WTC11 (cell line): Measurements from ENCODE around the gene TMEM39A. TPM values are rescaled to one million over a fixed set of nuclear protein-coding genes. Genes with fewer than 3 reads are reported as not detected.

Source experiments
- ATAC-seq: fragments of 200-7000 bp; cut with Tn5 transposase; 2 replicates; pipeline ENCODE4 v1.10.0; 2021; ENCODE audit warnings: mild to moderate bottlenecking, moderate library complexity
- CTCF ChIA-PET: fragments of 300-600 bp; sonication (Branson Sonifier 250); formaldehyde crosslinking; loops from one replicate; lab custom pipeline; 2021; ENCODE audit warnings: antibody characterized with exemption; lab: Charles Lee
- POLR2A ChIA-PET: fragments of 350-600 bp; sonication (Branson Sonifier 250); formaldehyde crosslinking; loops from one replicate; lab custom pipeline; 2021; ENCODE audit warnings: antibody characterized with exemption; lab: Charles Lee
- DNase-seq: peaks from one replicate; pipeline ENCODE4 v3.0.0; 2021; ENCODE audit warnings: low spot score
- H3K27ac Mint-ChIP-seq: 2 replicates; pipeline ENCODE4 v1.8.0; 2021; ENCODE audit warnings: mixed read lengths
- H3K27me3 Mint-ChIP-seq: 2 replicates; pipeline ENCODE4 v1.8.0; 2021; ENCODE audit warnings: low read depth, mild to moderate bottlenecking, moderate library complexity, mixed read lengths
- H3K36me3 Mint-ChIP-seq: 2 replicates; pipeline ENCODE4 v1.8.0; 2021; ENCODE audit warnings: mixed read lengths
- H3K4me1 Mint-ChIP-seq: 2 replicates; pipeline ENCODE4 v1.8.0; 2022; ENCODE audit warnings: mixed read lengths
- H3K4me3 Mint-ChIP-seq: 2 replicates; pipeline ENCODE4 v1.8.0; 2021; ENCODE audit warnings: mild to moderate bottlenecking, moderate library complexity, mixed read lengths
- H3K9me3 Mint-ChIP-seq: 2 replicates; pipeline ENCODE4 v1.8.0; 2021; ENCODE audit warnings: mixed read lengths
- ATF1 ChIP-seq: sonication (generic); formaldehyde crosslinking; IDR thresholded peaks from 2 replicates; pipeline ENCODE4 v1.8.1; 2023; ENCODE audit warnings: mild to moderate bottlenecking, moderate library complexity, missing genetic modification reagents
- ELF4 ChIP-seq: sonication (generic); formaldehyde crosslinking; IDR thresholded peaks from 2 replicates; pipeline ENCODE4 v1.8.1; 2022; ENCODE audit warnings: low read depth, mild to moderate bottlenecking, moderate library complexity, missing genetic modification reagents
- FOXP1 ChIP-seq: sonication (generic); formaldehyde crosslinking; IDR thresholded peaks from 2 replicates; pipeline ENCODE4 v1.8.0; 2022; ENCODE audit warnings: missing genetic modification reagents, mild to moderate bottlenecking, moderate library complexity, borderline replicate concordance
- GTF2I ChIP-seq: fragments of 250-450 bp; sonication (Bioruptor Pico); conservative IDR thresholded peaks from 2 replicates; pipeline ENCODE4 v1.4.0; 2021; ENCODE audit warnings: mild to moderate bottlenecking
- HMGA2 ChIP-seq: fragments of 250-450 bp; sonication (Bioruptor Pico); IDR thresholded peaks from 2 replicates; pipeline ENCODE4 v1.4.0; 2021; ENCODE audit warnings: mild to moderate bottlenecking, moderate library complexity
- JUN ChIP-seq: sonication (generic); formaldehyde crosslinking; IDR thresholded peaks from 2 replicates; pipeline ENCODE4 v1.8.0; 2023; ENCODE audit warnings: mild to moderate bottlenecking, missing genetic modification reagents
- MYBL2 ChIP-seq: sonication (generic); formaldehyde crosslinking; IDR thresholded peaks from 2 replicates; pipeline ENCODE4 v1.8.1; 2023; ENCODE audit warnings: mild to moderate bottlenecking, moderate library complexity, missing genetic modification reagents
- NFATC4 ChIP-seq: fragments of 250-450 bp; sonication (Bioruptor Pico); IDR thresholded peaks from 2 replicates; pipeline ENCODE4 v1.9.0; 2021; ENCODE audit warnings: mild to moderate bottlenecking
- NR1H2 ChIP-seq: sonication (generic); formaldehyde crosslinking; IDR thresholded peaks from 2 replicates; pipeline ENCODE4 v1.9.0; 2021; ENCODE audit warnings: mild to moderate bottlenecking, moderate library complexity, missing genetic modification reagents
- SOX15 ChIP-seq: fragments of 250-450 bp; sonication (Bioruptor Pico); IDR thresholded peaks from 2 replicates; pipeline ENCODE4 v1.9.0; 2021; ENCODE audit warnings: mild to moderate bottlenecking
- ZNF219 ChIP-seq: sonication (generic); formaldehyde crosslinking; IDR thresholded peaks from 2 replicates; pipeline ENCODE4 v1.8.0; 2023; ENCODE audit warnings: missing genetic modification reagents, mild to moderate bottlenecking, borderline replicate concordance
- total RNA-seq: library from RNA; stranded (reverse); gene quantifications from 3 replicates; pipeline ENCODE4 v1.2.3, GENCODE V29; 2021
- TF ChIP-seq, protein P1 (sequence below): sonication (generic); formaldehyde crosslinking; IDR thresholded peaks from 2 replicates; pipeline ENCODE4 v1.8.0; 2022; ENCODE audit warnings: mild to moderate bottlenecking, missing genetic modification reagents
- TF ChIP-seq, protein P2 (sequence below): sonication (generic); formaldehyde crosslinking; IDR thresholded peaks from 2 replicates; pipeline ENCODE4 v1.8.0; 2022; ENCODE audit warnings: missing genetic modification reagents
- TF ChIP-seq, protein P3 (sequence below): sonication (generic); formaldehyde crosslinking; IDR thresholded peaks from 2 replicates; pipeline ENCODE4 v1.8.0; 2022; ENCODE audit warnings: mild to moderate bottlenecking, missing genetic modification reagents
- TF ChIP-seq, protein P4 (sequence below): sonication (generic); formaldehyde crosslinking; conservative IDR thresholded peaks from 2 replicates; pipeline ENCODE4 v1.8.1; 2022; ENCODE audit warnings: mild to moderate bottlenecking, missing genetic modification reagents
- TF ChIP-seq, protein P5 (sequence below): sonication (generic); formaldehyde crosslinking; IDR thresholded peaks from 2 replicates; pipeline ENCODE4 v1.8.1; 2022; ENCODE audit warnings: mild to moderate bottlenecking, missing genetic modification reagents, moderate library complexity, borderline replicate concordance
- TF ChIP-seq, protein P6 (sequence below): fragments of 250-450 bp; sonication (Bioruptor Pico); conservative IDR thresholded peaks from 2 replicates; pipeline ENCODE4 v1.9.0; 2021; ENCODE audit warnings: mild to moderate bottlenecking
- TF ChIP-seq, protein P7 (sequence below): fragments of 250-450 bp; sonication (Bioruptor Pico); IDR thresholded peaks from 2 replicates; pipeline ENCODE4 v1.9.0; 2021; ENCODE audit warnings: mild to moderate bottlenecking
- TF ChIP-seq, protein P8 (sequence below): fragments of 250-450 bp; sonication (Bioruptor Pico); IDR thresholded peaks from 2 replicates; pipeline ENCODE4 v2.1.2; 2022; ENCODE audit warnings: mild to moderate bottlenecking, moderate library complexity
- TF ChIP-seq, protein P9 (sequence below): sonication (generic); formaldehyde crosslinking; IDR thresholded peaks from 2 replicates; pipeline ENCODE4 v1.8.0; 2023; ENCODE audit warnings: mild to moderate bottlenecking, missing genetic modification reagents

Gene TMEM39A
- total RNA-seq, 1 experiment from 2014 or later: 44.5 TPM

DNA sequence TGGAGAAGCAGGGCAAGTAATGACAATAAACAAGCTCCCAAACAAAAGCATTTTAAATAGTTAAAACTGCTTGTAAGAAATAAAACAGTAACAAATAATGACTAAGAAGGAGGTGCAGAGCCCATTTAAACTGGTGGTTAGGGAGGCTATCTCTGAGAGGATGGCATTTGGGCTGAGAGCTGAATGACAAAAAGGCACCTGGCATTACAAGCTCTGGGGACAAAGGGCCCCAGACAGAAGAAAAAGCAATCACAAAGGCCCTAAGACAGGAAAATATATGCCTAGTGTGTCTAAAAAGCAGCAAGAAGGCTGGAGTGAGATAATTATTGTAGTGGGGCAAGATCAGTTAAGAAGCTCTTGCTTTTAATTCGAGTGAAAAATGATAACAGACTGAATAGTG lies 9.6 kb downstream of the TMEM39A start:
- POLR2A ChIA-PET: interaction anchor here (0.6 kb wide), 1 partner anchor 326 kb away, joined by 3 read pairs; no protein-coding TSS in a partner anchor
- H3K9me3 Mint-ChIP-seq: no peaks in the 10 kb centered on the region
- TF ChIP-seq GTF2I (CRISPR knock-in tag) (no peak), ZNF219 (CRISPR knock-in tag) (no peak), NR1H2 (CRISPR knock-in tag) (no peak), NFATC4 (CRISPR knock-in tag) (no peak), SOX15 (CRISPR knock-in tag) (no peak), FOXP1 (CRISPR knock-in tag) (no peak), ELF4 (CRISPR knock-in tag) (no peak), HMGA2 (CRISPR knock-in tag) (no peak)
- TF ChIP-seq, protein P1, sequence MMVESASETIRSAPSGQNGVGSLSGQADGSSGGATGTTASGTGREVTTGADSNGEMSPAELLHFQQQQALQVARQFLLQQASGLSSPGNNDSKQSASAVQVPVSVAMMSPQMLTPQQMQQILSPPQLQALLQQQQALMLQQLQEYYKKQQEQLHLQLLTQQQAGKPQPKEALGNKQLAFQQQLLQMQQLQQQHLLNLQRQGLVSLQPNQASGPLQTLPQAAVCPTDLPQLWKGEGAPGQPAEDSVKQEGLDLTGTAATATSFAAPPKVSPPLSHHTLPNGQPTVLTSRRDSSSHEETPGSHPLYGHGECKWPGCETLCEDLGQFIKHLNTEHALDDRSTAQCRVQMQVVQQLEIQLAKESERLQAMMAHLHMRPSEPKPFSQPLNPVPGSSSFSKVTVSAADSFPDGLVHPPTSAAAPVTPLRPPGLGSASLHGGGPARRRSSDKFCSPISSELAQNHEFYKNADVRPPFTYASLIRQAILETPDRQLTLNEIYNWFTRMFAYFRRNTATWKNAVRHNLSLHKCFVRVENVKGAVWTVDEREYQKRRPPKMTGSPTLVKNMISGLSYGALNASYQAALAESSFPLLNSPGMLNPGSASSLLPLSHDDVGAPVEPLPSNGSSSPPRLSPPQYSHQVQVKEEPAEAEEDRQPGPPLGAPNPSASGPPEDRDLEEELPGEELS (CRISPR knock-in tag): no peak
- TF ChIP-seq, protein P2, sequence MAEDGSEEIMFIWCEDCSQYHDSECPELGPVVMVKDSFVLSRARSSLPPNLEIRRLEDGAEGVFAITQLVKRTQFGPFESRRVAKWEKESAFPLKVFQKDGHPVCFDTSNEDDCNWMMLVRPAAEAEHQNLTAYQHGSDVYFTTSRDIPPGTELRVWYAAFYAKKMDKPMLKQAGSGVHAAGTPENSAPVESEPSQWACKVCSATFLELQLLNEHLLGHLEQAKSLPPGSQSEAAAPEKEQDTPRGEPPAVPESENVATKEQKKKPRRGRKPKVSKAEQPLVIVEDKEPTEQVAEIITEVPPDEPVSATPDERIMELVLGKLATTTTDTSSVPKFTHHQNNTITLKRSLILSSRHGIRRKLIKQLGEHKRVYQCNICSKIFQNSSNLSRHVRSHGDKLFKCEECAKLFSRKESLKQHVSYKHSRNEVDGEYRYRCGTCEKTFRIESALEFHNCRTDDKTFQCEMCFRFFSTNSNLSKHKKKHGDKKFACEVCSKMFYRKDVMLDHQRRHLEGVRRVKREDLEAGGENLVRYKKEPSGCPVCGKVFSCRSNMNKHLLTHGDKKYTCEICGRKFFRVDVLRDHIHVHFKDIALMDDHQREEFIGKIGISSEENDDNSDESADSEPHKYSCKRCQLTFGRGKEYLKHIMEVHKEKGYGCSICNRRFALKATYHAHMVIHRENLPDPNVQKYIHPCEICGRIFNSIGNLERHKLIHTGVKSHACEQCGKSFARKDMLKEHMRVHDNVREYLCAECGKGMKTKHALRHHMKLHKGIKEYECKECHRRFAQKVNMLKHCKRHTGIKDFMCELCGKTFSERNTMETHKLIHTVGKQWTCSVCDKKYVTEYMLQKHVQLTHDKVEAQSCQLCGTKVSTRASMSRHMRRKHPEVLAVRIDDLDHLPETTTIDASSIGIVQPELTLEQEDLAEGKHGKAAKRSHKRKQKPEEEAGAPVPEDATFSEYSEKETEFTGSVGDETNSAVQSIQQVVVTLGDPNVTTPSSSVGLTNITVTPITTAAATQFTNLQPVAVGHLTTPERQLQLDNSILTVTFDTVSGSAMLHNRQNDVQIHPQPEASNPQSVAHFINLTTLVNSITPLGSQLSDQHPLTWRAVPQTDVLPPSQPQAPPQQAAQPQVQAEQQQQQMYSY: no peak
- TF ChIP-seq, protein P3, sequence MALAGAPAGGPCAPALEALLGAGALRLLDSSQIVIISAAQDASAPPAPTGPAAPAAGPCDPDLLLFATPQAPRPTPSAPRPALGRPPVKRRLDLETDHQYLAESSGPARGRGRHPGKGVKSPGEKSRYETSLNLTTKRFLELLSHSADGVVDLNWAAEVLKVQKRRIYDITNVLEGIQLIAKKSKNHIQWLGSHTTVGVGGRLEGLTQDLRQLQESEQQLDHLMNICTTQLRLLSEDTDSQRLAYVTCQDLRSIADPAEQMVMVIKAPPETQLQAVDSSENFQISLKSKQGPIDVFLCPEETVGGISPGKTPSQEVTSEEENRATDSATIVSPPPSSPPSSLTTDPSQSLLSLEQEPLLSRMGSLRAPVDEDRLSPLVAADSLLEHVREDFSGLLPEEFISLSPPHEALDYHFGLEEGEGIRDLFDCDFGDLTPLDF (CRISPR knock-in tag): no peak
- TF ChIP-seq, protein P4, sequence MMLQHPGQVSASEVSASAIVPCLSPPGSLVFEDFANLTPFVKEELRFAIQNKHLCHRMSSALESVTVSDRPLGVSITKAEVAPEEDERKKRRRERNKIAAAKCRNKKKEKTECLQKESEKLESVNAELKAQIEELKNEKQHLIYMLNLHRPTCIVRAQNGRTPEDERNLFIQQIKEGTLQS (CRISPR knock-in tag): no peak
- TF ChIP-seq, protein P5, sequence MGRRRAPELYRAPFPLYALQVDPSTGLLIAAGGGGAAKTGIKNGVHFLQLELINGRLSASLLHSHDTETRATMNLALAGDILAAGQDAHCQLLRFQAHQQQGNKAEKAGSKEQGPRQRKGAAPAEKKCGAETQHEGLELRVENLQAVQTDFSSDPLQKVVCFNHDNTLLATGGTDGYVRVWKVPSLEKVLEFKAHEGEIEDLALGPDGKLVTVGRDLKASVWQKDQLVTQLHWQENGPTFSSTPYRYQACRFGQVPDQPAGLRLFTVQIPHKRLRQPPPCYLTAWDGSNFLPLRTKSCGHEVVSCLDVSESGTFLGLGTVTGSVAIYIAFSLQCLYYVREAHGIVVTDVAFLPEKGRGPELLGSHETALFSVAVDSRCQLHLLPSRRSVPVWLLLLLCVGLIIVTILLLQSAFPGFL (CRISPR knock-in tag): no peak
- TF ChIP-seq, protein P6, sequence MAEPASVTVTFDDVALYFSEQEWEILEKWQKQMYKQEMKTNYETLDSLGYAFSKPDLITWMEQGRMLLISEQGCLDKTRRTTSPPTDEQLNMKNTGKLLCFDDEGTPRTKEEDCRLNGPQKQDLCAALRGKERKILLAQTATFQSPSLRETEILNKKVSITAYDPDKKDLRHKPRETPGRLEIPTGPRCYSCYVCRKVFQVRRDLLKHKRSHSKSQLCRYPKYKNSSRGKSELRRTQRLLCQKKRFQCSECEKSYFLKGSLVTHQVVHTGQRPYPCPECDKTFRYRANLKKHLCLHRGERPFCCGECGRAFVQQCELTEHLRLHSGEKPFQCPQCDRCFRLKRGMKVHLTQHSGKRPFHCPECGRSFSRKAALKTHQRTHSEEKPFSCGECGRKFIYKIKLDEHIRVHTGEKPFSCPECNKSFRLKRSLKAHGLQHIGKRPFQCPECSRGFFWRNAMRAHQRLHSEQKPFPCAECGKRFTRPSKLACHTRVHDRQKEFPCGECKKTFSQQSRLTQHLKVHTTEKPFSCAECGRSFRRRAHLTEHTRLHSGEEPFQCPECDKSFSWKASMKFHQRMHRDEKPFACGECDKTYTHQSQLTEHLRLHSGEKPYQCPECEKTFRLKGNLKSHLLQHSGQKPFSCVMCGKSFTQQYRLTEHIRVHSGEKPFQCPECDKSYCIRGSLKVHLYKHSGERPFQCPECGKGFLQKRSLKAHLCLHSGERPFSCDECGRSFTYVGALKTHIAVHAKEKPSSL (CRISPR knock-in tag): no peak

DNA sequence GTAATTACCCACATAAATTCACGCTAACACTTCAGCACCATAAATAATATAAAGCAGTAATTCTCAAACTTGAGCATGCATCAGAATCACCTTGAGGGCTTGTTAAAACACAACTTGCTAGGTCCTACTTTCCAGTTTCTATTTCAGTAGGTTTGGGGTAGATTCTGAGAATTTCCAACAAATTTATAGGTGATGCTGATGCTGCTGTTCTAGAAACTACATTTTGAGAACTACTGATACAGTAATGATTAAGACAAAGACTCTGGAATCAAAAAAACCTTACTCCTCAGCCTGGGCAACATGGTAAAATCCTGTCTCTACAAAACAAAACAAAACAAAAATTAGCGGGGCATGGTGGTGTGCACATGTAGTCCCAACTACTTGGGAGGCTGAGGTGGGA lies 18.8 kb downstream of the TMEM39A start:
- ATAC-seq: no peak

More for the DNA sequence above, 9.6 kb downstream of the TMEM39A start:
- peaks cover 73% of the 10 kb centered on the region for H3K36me3 Mint-ChIP-seq
- no peaks in the 10 kb centered on the region for H3K4me1 Mint-ChIP-seq
- CTCF ChIA-PET: no interaction called here
- no peak for DNase-seq
- no peak for ATAC-seq
- H3K27me3 Mint-ChIP-seq: no peaks in the 10 kb centered on the region
- no peak overlapping the region for H3K27ac Mint-ChIP-seq
- no peak overlapping the region for H3K4me3 Mint-ChIP-seq

More for the DNA sequence above, 18.8 kb downstream of the TMEM39A start:
- H3K4me3 Mint-ChIP-seq: no peak overlapping the region
- DNase-seq: no peak
- ChIA-PET CTCF (no interaction called here), POLR2A (no interaction called here)
- H3K4me1 Mint-ChIP-seq: no peaks in the 10 kb centered on the region
- H3K27ac Mint-ChIP-seq: no peak overlapping the region
- no peaks in the 10 kb centered on the region for H3K27me3 Mint-ChIP-seq
- no peak for TF ChIP-seq JUN
- TF ChIP-seq, protein P7, sequence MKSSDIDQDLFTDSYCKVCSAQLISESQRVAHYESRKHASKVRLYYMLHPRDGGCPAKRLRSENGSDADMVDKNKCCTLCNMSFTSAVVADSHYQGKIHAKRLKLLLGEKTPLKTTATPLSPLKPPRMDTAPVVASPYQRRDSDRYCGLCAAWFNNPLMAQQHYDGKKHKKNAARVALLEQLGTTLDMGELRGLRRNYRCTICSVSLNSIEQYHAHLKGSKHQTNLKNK (CRISPR knock-in tag): no peak
- TF ChIP-seq, protein P8, sequence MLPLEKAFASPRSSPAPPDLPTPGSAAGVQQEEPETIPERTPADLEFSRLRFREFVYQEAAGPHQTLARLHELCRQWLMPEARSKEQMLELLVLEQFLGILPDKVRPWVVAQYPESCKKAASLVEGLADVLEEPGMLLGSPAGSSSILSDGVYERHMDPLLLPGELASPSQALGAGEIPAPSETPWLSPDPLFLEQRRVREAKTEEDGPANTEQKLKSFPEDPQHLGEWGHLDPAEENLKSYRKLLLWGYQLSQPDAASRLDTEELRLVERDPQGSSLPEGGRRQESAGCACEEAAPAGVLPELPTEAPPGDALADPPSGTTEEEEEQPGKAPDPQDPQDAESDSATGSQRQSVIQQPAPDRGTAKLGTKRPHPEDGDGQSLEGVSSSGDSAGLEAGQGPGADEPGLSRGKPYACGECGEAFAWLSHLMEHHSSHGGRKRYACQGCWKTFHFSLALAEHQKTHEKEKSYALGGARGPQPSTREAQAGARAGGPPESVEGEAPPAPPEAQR (CRISPR knock-in tag): no peak
- no peak for TF ChIP-seq MYBL2 (CRISPR knock-in tag)
- no peak for TF ChIP-seq ATF1 (CRISPR knock-in tag)
- no peak for TF ChIP-seq ELF4 (CRISPR knock-in tag)
- TF ChIP-seq, protein P9, sequence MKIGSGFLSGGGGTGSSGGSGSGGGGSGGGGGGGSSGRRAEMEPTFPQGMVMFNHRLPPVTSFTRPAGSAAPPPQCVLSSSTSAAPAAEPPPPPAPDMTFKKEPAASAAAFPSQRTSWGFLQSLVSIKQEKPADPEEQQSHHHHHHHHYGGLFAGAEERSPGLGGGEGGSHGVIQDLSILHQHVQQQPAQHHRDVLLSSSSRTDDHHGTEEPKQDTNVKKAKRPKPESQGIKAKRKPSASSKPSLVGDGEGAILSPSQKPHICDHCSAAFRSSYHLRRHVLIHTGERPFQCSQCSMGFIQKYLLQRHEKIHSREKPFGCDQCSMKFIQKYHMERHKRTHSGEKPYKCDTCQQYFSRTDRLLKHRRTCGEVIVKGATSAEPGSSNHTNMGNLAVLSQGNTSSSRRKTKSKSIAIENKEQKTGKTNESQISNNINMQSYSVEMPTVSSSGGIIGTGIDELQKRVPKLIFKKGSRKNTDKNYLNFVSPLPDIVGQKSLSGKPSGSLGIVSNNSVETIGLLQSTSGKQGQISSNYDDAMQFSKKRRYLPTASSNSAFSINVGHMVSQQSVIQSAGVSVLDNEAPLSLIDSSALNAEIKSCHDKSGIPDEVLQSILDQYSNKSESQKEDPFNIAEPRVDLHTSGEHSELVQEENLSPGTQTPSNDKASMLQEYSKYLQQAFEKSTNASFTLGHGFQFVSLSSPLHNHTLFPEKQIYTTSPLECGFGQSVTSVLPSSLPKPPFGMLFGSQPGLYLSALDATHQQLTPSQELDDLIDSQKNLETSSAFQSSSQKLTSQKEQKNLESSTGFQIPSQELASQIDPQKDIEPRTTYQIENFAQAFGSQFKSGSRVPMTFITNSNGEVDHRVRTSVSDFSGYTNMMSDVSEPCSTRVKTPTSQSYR (CRISPR knock-in tag): no peak
- H3K36me3 Mint-ChIP-seq: peaks cover 55% of the 10 kb centered on the region
- H3K9me3 Mint-ChIP-seq: no peaks in the 10 kb centered on the region
